CD4-positive, alpha-beta T cell (primary cell): ENCODE data around the gene NECAP2. TPM values are rescaled to one million over a fixed set of nuclear protein-coding genes. Genes with fewer than 3 reads are reported as not detected.
"Not testable (repeated sequence)": the region's sequence is repeated elsewhere in the genome, so short reads cannot be mapped to it uniquely, and the experiment has no call there.

Experiments used
- ATAC-seq: fragments of 200-7000 bp; cut with Tn5 transposase; one replicate; pipeline ENCODE4 v1.10.0; 2022; ENCODE audit warnings: mild to moderate bottlenecking; ENCODE audit not compliant: poor library complexity
- CTCF ChIA-PET: fragments of 350-600 bp; sonication (Branson Sonifier 250); formaldehyde crosslinking; loops from one replicate; lab custom pipeline; 2021; ENCODE audit warnings: antibody characterized with exemption, inconsistent platforms; lab: Charles Lee
- POLR2A ChIA-PET: fragments of 350-600 bp; sonication (Branson Sonifier 250); formaldehyde crosslinking; loops from one replicate; lab custom pipeline; 2021; ENCODE audit warnings: antibody characterized with exemption, inconsistent platforms; lab: Charles Lee
- DNase-seq, 14 experiments: peaks; one replicate each; pipeline ENCODE4 v3.0.0-alpha.2; 2013 to 2020; ENCODE audit warnings: mixed read lengths in 2 of 14
- H3K27ac ChIP-seq, 2 donors: one replicate each; pipeline versions ENCODE4 v1.5.1 to v1.7.0; 2013; ENCODE audit warnings: low read length in 2 of 2, low read depth in 1 of 2, mild to moderate bottlenecking in 1 of 2
- H3K27me3 ChIP-seq, 2 experiments: 1 replicate in 1 of 2; 2 replicates in 1 of 2; pipeline versions ENCODE4 v1.6.1 to v1.7.0; 2013; ENCODE audit warnings: low read length in 2 of 2, control low read depth in 1 of 2, mild to moderate bottlenecking in 1 of 2, moderate library complexity in 1 of 2; ENCODE audit not compliant: insufficient read depth in 2 of 2, control insufficient read depth in 1 of 2
- H3K36me3 ChIP-seq: one replicate; pipeline ENCODE4 v1.6.1; 2013; ENCODE audit warnings: low read length, control low read depth; ENCODE audit not compliant: insufficient read depth
- H3K4me1 ChIP-seq: one replicate; pipeline ENCODE4 v1.6.1; 2013; ENCODE audit warnings: low read length, control low read depth; ENCODE audit not compliant: insufficient read depth
- H3K4me3 ChIP-seq: one replicate; pipeline ENCODE4 v1.5.1; 2013; ENCODE audit warnings: mild to moderate bottlenecking, low read length, moderate library complexity
- H3K9me3 ChIP-seq, 2 experiments: 1 replicate in 1 of 2; 2 replicates in 1 of 2; pipeline versions ENCODE4 v1.6.1 to v1.7.0; 2013; ENCODE audit warnings: low read length in 2 of 2, mild to moderate bottlenecking in 2 of 2, control low read depth in 1 of 2, moderate library complexity in 1 of 2; ENCODE audit not compliant: control insufficient read depth in 1 of 2, insufficient read depth in 1 of 2
- H3K27ac Mint-ChIP-seq: one replicate; pipeline ENCODE4 v1.8.0; 2020; ENCODE audit warnings: mixed read lengths
- H3K27me3 Mint-ChIP-seq: one replicate; pipeline ENCODE4 v1.8.0; 2021; ENCODE audit warnings: mixed read lengths
- H3K36me3 Mint-ChIP-seq: one replicate; pipeline ENCODE4 v1.8.0; 2021; ENCODE audit warnings: low read depth, mixed read lengths
- H3K4me1 Mint-ChIP-seq: one replicate; pipeline ENCODE4 v1.8.0; 2021; ENCODE audit warnings: low read depth, mixed read lengths
- H3K4me3 Mint-ChIP-seq: one replicate; pipeline ENCODE4 v1.8.0; 2020; ENCODE audit warnings: mild to moderate bottlenecking, mixed read lengths
- H3K9me3 Mint-ChIP-seq: one replicate; pipeline ENCODE4 v1.8.0; 2020; ENCODE audit warnings: mixed read lengths
- intact Hi-C, 2 experiments: fragments of 100-400 bp; cut with DNase I in 1 of 2; cut with micrococcal nuclease in 1 of 2; formaldehyde crosslinking; loops; one replicate each; pipeline versions ENCODE4 v1.15.1 to v1.9.0; 2023 to 2025; cut with DNase I, micrococcal nuclease
- total RNA-seq, 174 experiments: library from RNA in 2 of 174; stranded (reverse) in 2 of 174; gene quantifications; one replicate each; pipeline ENCODE4 v1.2.3 and lab custom pipeline; 2021 to 2026
- TF ChIP-seq, protein P1 (sequence below): fragments of 200-600 bp; IDR thresholded peaks from one replicate; pipeline ENCODE4 v1.8.0; 2022; ENCODE audit warnings: antibody characterized with exemption, mild to moderate bottlenecking

The NECAP2 gene
- total RNA-seq, 2 experiments from 2014 or later, result 65.8 to 66.0 TPM

DNA sequence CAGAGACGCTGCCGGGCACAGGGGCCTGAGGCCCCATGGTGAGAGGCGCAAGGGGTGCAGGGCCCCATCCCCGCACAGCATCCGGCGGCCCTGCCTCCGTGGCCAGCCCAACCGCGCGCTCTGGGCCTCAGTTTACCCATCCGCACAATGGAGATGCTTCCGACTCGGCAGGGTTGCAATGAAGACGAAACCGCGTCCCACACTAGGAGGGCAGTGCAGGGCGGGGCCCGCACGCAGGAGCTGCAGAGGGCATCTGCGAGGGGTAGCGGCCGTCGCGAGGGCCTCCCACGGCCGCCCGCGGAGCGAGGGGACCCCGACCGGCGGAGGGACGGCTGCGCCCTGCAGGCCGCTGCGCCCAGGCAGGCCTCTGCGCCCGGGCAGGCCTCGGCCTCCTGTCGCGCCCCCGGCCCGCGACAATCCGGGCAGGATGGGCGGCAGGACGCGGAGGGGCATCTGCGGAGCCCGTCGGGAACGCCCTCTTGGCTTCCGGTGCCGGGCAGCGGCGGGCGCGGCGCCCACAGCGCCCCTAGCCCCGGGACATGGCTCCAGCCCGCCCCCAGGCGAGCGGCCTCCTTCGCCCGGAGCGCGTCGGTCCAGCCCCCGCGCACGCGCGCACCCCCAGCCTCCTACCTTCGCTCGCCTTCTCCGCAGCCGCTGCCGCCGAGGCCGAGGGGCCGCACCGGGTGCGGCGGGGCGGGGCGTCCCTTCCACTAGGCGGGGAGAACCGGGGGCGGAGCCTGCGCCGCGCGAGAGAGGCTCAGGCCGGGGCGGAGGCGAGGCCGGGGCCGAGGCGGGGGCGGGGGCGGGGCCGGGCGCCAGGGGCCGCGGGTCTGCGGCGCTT, 58.3 kb downstream of the NECAP2 start:
- ATAC-seq, result peak; percentile 90
- peak; percentile 70 to 93 (median 82) for DNase-seq
- Histone ChIP-seq H3K4me1 (peaks cover 20% of the 10 kb centered on the region), H3K36me3 (no peaks in the 10 kb centered on the region), H3K9me3 (no peaks in the 10 kb centered on the region), H3K4me3 (peak overlapping the region; percentile 92), H3K27ac (peak overlapping the region in 1 of 2 donors; percentile 21), H3K27me3 (no peaks in the 10 kb centered on the region)
- no peaks in the 10 kb centered on the region for H3K36me3 Mint-ChIP-seq
- ChIA-PET POLR2A (interaction anchor here (1.4 to 2.1 kb wide), 2 partner anchors 15 to 58 kb away, joined by 4 to 13 read pairs; partner anchors contain the start of genes NECAP2 and RNU1-1), CTCF (interaction anchor here (0.7 to 1.2 kb wide), 2 partner anchors 58 to 255 kb away, joined by 3 to 5 read pairs; partner anchors contain the start of gene NECAP2)
- peaks cover 25% of the 10 kb centered on the region for H3K4me1 Mint-ChIP-seq
- H3K9me3 Mint-ChIP-seq, result no peaks in the 10 kb centered on the region
- peak overlapping the region; percentile 80 for H3K4me3 Mint-ChIP-seq
- intact Hi-C loops, result loop anchor here (2.0 to 10.0 kb wide), 4 partner anchors 54 to 134 kb away; partner anchors contain the start of genes NECAP2 (in 2 of the 2), NBPF1 (in 1 of the 2) and SZRD1 (in 1 of the 2)
- no peaks in the 10 kb centered on the region for H3K27me3 Mint-ChIP-seq
- TF ChIP-seq, protein P1, sequence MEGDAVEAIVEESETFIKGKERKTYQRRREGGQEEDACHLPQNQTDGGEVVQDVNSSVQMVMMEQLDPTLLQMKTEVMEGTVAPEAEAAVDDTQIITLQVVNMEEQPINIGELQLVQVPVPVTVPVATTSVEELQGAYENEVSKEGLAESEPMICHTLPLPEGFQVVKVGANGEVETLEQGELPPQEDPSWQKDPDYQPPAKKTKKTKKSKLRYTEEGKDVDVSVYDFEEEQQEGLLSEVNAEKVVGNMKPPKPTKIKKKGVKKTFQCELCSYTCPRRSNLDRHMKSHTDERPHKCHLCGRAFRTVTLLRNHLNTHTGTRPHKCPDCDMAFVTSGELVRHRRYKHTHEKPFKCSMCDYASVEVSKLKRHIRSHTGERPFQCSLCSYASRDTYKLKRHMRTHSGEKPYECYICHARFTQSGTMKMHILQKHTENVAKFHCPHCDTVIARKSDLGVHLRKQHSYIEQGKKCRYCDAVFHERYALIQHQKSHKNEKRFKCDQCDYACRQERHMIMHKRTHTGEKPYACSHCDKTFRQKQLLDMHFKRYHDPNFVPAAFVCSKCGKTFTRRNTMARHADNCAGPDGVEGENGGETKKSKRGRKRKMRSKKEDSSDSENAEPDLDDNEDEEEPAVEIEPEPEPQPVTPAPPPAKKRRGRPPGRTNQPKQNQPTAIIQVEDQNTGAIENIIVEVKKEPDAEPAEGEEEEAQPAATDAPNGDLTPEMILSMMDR, result no peak
- peak overlapping the region; percentile 75 for H3K27ac Mint-ChIP-seq

DNA sequence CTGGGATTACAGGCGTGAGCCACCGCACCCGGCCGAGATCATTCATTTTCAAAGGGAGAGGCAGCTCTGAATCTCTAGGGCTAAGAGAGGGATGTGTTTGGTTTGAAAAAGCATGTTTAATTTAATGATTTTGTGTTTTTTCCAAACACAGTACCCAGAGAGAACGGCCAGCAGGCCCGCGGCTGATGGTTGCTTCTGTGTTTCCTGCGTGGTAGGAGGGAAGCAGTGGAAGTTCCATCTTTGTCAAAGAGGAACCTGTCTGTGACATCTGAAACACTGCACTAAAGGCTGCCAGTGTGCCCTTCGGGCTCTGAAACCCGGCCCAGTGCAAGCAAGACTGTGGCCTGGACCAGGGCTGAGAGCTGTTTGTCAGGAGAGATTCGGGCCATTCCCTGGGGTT, 59.9 kb downstream of the NECAP2 start:
- H3K27ac ChIP-seq, CTCF ChIA-PET, H3K27me3 Mint-ChIP-seq, H3K9me3 Mint-ChIP-seq, ATAC-seq, H3K9me3 ChIP-seq, H3K27me3 ChIP-seq, H3K36me3 ChIP-seq, H3K36me3 Mint-ChIP-seq, H3K4me3 ChIP-seq: not testable (repeated sequence)
- Mint-ChIP-seq H3K27ac (peak overlapping the region; percentile 82), H3K4me3 (peak overlapping the region; percentile 97), H3K4me1 (peaks cover 24% of the 10 kb centered on the region)
- peaks cover 20% of the 10 kb centered on the region for H3K4me1 ChIP-seq
- POLR2A ChIA-PET, result interaction anchor here (0.7 to 1.4 kb wide), 2 partner anchors 10 to 16 kb away, joined by 3 read pairs; no protein-coding TSS in a partner anchor
- DNase-seq, result peak in 1 of 14 experiments; percentile 19
- intact Hi-C loops, result loop anchor here in 1 of 2 experiments (10.0 kb wide), 1 partner anchor 134 kb away; no protein-coding TSS in a partner anchor

DNA sequence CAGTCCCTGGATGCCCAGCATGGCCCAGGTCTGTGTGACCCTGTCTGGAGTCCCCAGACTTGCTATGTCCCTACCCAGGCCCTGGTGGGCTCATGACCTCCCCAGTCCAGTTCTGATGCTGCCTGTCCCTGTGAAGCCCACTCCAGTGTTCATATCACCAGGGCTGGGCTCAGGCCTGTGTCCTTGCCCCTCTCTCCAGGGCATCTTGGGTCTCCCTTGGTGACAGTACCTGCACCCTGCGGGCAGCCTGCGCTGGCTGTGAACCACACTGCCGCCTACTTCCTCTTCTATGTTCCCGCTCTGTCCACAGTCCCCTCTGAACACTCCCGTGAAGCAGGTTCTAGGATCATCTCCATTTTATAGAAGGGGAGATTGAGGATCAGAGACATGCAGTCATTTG, 60.5 kb downstream of the NECAP2 start:
- H3K4me3 ChIP-seq, CTCF ChIA-PET, H3K27ac ChIP-seq, DNase-seq, H3K9me3 ChIP-seq, POLR2A ChIA-PET, H3K27ac Mint-ChIP-seq, H3K27me3 Mint-ChIP-seq, H3K9me3 Mint-ChIP-seq, H3K36me3 Mint-ChIP-seq, H3K27me3 ChIP-seq, ATAC-seq, H3K36me3 ChIP-seq: not testable (repeated sequence)
- Mint-ChIP-seq H3K4me3 (peak overlapping the region; percentile 97), H3K4me1 (peaks cover 24% of the 10 kb centered on the region)
- intact Hi-C loops, result loop anchor here in 1 of 2 experiments (10.0 kb wide), 1 partner anchor 134 kb away; no protein-coding TSS in a partner anchor
- peaks cover 20% of the 10 kb centered on the region for H3K4me1 ChIP-seq

DNA sequence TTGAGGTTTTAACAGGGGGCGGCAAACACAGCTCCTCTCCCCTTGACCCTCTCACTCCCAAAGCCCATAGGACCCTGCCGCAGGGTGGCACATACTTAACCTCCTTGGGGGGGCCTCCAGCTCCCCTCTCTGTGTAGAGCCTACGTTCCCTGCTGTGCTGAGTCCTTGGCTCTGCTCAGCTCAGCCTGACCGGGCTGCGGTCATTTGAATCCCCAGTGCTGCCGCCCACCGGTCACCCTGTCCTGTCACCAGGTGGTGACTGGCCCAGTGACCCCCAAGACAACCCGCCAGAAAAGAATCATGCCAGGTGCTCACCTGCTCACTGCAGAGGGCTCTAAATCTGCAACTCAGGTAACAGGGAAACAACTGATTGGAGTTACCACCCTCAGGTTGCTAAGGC, 60.9 kb downstream of the NECAP2 start:
- DNase-seq, H3K27ac Mint-ChIP-seq, H3K36me3 Mint-ChIP-seq, H3K9me3 ChIP-seq, H3K9me3 Mint-ChIP-seq, H3K36me3 ChIP-seq, H3K27me3 ChIP-seq, H3K27me3 Mint-ChIP-seq, H3K4me3 ChIP-seq, POLR2A ChIA-PET, CTCF ChIA-PET, H3K27ac ChIP-seq, ATAC-seq: not testable (repeated sequence)
- H3K4me1 ChIP-seq, result peaks cover 20% of the 10 kb centered on the region
- H3K4me1 Mint-ChIP-seq, result peaks cover 24% of the 10 kb centered on the region
- intact Hi-C loops, result loop anchor here in 1 of 2 experiments (10.0 kb wide), 1 partner anchor 133 kb away; no protein-coding TSS in a partner anchor
- peak overlapping the region; percentile 67 for H3K4me3 Mint-ChIP-seq
